ENCODE measurements around the gene CRACR2A.

Gene CRACR2A, protein sequence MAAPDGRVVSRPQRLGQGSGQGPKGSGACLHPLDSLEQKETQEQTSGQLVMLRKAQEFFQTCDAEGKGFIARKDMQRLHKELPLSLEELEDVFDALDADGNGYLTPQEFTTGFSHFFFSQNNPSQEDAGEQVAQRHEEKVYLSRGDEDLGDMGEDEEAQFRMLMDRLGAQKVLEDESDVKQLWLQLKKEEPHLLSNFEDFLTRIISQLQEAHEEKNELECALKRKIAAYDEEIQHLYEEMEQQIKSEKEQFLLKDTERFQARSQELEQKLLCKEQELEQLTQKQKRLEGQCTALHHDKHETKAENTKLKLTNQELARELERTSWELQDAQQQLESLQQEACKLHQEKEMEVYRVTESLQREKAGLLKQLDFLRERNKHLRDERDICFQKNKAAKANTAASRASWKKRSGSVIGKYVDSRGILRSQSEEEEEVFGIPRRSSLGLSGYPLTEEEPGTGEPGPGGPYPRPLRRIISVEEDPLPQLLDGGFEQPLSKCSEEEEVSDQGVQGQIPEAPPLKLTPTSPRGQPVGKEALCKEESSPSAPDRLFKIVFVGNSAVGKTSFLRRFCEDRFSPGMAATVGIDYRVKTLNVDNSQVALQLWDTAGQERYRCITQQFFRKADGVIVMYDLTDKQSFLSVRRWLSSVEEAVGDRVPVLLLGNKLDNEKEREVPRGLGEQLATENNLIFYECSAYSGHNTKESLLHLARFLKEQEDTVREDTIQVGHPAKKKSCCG

DNA sequence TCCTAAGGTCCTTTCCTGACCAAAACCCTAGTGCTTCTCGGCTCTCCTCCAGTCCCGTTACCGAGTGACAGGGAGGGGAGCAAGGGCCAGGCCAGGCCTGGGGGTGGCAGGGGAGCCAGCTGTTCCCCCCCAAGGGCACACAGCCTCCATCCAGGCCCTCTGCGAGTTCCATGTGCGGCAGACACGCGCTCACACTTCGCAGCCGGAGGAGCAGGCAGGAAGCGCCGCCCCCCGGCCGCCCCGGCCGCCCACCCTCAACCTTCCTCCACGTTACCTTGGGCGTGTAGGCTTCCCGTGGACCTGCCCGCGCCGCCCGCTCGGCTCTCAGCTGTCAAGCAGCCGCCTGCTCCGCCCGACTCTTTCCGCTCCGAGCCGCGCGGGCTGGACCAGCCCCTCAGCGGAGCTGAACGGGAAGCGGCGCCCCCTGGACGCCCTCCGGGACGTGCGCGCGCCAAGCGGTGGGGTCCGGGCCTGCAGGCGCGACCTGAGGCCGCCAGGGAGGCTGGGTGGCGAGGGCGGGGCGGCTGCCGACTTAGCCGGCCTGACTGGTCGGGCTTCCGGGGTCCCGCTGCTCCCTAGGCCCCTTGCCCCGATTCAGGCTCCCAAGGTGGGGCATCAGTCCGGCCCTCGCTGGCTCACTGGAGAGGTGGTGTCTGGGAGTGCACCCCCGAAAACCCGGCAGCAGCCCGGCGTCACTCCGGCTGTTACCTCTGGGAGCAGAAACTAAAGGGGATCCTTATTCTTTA is at the start of gene CRACR2A:
Gene CRACR2A, minus strand, starts transcription at position 369 of the 746 bp plus-strand sequence. CDS start 56,110 bp downstream, outside the sequence.
- peak; percentile 92 for DNase-seq (ENCODE audit: extremely low spot score)
- TF ChIP-seq, protein P1, sequence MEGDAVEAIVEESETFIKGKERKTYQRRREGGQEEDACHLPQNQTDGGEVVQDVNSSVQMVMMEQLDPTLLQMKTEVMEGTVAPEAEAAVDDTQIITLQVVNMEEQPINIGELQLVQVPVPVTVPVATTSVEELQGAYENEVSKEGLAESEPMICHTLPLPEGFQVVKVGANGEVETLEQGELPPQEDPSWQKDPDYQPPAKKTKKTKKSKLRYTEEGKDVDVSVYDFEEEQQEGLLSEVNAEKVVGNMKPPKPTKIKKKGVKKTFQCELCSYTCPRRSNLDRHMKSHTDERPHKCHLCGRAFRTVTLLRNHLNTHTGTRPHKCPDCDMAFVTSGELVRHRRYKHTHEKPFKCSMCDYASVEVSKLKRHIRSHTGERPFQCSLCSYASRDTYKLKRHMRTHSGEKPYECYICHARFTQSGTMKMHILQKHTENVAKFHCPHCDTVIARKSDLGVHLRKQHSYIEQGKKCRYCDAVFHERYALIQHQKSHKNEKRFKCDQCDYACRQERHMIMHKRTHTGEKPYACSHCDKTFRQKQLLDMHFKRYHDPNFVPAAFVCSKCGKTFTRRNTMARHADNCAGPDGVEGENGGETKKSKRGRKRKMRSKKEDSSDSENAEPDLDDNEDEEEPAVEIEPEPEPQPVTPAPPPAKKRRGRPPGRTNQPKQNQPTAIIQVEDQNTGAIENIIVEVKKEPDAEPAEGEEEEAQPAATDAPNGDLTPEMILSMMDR (IDR thresholded peaks at IDR 0.05; ENCODE audit: control extremely low read depth, extremely low read depth, low read depth, missing control alignments), result peak; percentile 88
- ChIA-PET POLR2A (no interaction called here), CTCF (interaction anchor here (0.6 to 1.9 kb wide), 12 partner anchors 9 to 844 kb away, joined by 3 to 9 read pairs (median 4); no protein-coding TSS in a partner anchor)

DNA sequence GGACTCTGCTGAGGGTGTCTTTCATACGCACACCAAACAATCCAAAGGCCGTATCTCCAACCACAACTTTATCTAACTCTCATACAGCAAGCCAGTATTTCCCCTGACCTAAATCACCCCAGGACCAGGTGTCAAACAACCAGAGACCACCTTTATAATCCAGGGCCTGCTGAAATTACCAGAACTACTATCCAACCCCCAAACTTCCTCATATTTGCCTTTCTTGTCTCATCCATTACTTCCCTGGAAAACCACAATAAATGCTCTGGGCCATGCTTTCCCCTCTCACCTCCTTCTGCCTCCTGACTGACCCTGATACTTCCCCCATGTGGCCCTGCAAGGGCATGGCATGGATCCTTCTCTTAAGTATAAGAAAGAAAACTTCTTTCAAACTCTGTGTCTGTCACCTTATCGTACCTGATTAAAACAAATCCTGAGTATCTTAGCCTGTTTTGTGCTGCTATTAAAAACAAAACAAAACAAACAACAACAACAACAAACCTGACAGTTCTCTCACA is 44.7 kb upstream of the CRACR2A start:
- TF ChIP-seq, protein P1 (IDR thresholded peaks at IDR 0.05; ENCODE audit: control extremely low read depth, extremely low read depth, low read depth, missing control alignments), result no peak
- POLR2A ChIA-PET, result no interaction called here
- no peak for DNase-seq (ENCODE audit: extremely low spot score)
- CTCF ChIA-PET, result interaction anchor here (1.0 to 4.5 kb wide), 3 partner anchors 14 to 497 kb away, joined by 3 to 56 read pairs (median 3); no protein-coding TSS in a partner anchor

DNA sequence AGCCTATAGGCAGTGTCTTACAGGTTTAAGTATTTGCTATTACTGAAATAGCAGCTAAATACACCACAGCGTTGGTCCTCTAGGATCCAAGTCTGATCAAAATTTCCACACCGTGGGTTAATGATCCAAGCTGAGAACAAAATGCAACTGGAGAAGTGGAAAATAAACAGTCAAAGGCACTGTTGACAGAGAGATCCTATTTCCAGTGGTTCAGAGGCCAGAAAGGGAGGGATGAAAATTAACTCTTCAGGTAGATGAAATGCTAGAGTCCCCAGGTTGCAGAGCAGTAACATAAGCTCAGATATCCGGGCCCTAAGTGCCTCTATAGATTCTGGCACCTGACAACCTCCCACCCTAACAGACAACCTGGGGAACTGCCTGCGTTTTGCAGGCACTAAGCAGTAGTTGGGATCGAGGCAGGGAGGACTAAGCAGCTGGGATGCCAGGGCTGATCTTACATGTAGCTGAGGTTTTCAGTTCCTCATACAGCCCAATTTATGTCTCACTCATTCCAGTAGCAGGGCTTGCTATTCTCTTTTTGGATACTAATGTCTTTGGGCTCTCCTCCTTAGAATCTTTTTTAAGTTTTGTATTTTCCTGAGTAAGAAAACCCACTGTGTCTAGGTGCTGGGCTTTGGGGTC is 42.7 kb upstream of the CRACR2A start:
- ChIA-PET POLR2A (no interaction called here), CTCF (interaction anchor here (1.1 to 4.5 kb wide), 4 partner anchors 9 to 496 kb away, joined by 3 to 23 read pairs (median 12); no protein-coding TSS in a partner anchor)
- DNase-seq (ENCODE audit: extremely low spot score), result no peak
- TF ChIP-seq, protein P1 (IDR thresholded peaks at IDR 0.05; ENCODE audit: control extremely low read depth, extremely low read depth, low read depth, missing control alignments), result no peak

DNA sequence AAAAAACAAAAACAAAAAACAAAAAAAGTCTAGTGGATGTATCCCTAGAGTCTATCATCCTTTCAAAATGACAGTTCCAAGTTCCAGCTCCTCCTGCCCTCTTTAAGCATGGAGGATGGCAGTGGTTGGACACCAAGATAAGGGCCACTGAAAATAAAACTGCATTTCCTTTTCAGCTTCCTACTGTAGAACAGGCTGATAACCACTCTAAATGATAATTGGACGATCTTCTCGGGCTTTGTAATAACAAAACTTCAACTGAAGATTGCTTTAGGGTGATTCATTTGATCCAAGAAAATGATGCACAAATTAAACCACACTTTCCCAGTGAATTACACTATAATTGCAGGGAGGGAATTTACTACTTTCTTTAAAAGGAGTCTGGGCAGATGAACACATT is 42.2 kb upstream of the CRACR2A start:
- ChIA-PET CTCF (interaction anchor here (1.0 to 4.5 kb wide), 5 partner anchors 9 to 495 kb away, joined by 3 to 23 read pairs (median 5); no protein-coding TSS in a partner anchor), POLR2A (no interaction called here)
- TF ChIP-seq, protein P1 (IDR thresholded peaks at IDR 0.05; ENCODE audit: control extremely low read depth, extremely low read depth, low read depth, missing control alignments), result no peak
- DNase-seq (ENCODE audit: extremely low spot score), result no peak

DNA sequence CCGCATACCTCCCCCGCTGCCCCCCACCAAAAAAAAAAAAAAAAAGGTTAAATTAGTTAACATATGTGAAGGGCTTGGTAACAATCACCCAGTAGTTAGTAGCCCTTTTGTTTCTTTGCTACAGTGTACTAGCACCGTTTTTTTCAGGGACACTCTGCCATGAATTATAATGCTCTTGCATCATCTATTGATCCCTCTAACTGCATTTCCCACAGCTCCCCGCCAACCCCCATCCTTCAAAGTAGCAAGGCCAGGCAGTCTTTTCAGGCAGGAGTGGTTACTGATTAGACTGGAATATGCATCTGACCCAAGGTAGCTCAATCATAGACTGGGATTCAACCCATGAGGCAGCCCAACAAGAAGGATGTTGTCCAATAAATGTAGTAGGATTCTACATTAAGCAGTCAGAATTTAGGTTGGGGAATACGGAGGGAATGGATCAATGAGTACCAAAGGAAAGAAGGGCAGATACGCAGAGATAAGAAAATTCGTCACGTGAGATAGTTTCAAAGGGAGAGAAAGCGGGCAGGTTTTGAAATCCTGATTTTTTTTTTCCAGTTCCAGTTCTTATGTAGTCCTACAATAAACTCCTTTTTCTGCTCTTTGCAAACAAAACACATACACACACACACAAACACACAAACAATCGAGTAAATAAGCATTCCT is 39.8 kb upstream of the CRACR2A start:
- ChIA-PET CTCF (interaction anchor here (2.1 to 4.5 kb wide), 2 partner anchors 11 to 493 kb away, joined by 7 to 23 read pairs; no protein-coding TSS in a partner anchor), POLR2A (no interaction called here)
- TF ChIP-seq, protein P1 (IDR thresholded peaks at IDR 0.05; ENCODE audit: control extremely low read depth, extremely low read depth, low read depth, missing control alignments), result no peak
- DNase-seq (ENCODE audit: extremely low spot score), result no peak
